ENCODE results near the gene BTRC.
"Not testable (repeated sequence)": the region's sequence is repeated elsewhere in the genome, so short reads cannot be mapped to it uniquely, and the experiment has no call there.

GRCh38 chr10:101373993-101374392 is 20.0 kb downstream of the BTRC start:
- TF ChIP-seq CTCF (conservative IDR thresholded peaks at IDR 0.05; ENCODE audit: low read depth, low read length); EZH2phosphoT487 (IDR thresholded peaks at IDR 0.05; ENCODE audit: borderline replicate concordance, low read length); EZH2 (IDR thresholded peaks at IDR 0.05; ENCODE audit: low read length, unreplicated experiment): not testable (repeated sequence)

Data from PC-3 (cell line).